Measurements from ENCODE around the gene IQSEC3. TPM values are rescaled to one million over a fixed set of nuclear protein-coding genes. Genes with fewer than 3 reads are reported as not detected.
A peak's percentile ranks its signal among the peaks of the same experiment; 100 is the strongest.

IQSEC3 gene
- total and polyA plus RNA-seq, 10 of the 15 experiments (the other 5 are each of a cell fraction or from before 2014, with no cell fraction given), result not detected

DNA sequence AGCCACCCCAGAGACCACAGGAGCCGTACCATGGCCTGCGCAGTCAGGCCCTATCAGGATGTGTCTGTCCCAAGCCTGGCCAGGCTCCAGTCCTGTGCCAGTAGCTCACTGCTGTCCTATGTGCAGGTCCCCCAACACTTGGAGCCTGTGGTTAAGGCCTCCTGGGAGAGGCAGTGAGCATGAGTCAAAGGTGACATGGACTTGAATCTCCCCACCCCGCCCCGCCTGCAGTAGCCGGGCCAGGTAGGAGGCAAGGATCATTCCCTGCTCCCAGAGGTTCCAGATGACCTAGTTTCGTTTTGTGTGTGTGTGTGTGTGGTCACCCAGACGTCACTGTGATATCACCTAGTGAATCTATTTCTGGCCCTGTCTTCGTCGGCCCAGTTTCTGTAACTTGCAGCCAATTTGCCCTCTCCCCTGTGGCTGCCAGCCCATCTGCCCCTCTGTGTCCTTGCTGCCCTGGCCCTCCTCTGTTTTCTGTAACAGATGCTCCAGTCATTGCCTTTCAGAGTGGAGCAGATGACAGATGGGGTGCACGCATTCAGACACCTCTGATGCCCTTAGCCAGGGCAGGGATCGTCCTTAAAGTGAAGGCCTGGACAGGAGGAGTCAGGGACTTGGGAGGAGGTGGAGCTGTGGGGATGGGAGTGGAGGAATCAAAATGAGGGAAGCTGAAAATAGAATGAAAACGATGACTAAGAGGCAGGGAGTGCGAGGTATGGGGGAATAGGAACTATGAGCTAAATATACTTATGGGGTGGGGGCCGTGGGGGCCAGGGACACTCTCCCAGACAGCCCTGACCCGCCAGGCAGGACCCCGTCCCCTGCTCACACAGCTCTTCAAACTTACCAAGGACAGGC, 110.0 kb downstream of the IQSEC3 start:
- no TSS peak for BruUV-seq (replicated peaks)
- Histone ChIP-seq H3K79me2 (ENCODE audit: control insufficient read depth, insufficient read depth, low read length) (no peaks in the 10 kb centered on the region), H4K20me1 (ENCODE audit: control insufficient read depth, insufficient read depth) (no peaks in the 10 kb centered on the region), H3K27me3 (replicated peaks in 1 of 2; ENCODE audit: control insufficient read depth in 2 of 2, insufficient read depth in 2 of 2, low read length in 1 of 2) (no peaks in the 10 kb centered on the region; a peak in 2 of 4 replicates), H3K4me2 (ENCODE audit: control insufficient read depth, insufficient read depth) (no peak overlapping the region), H3K36me3 (ENCODE audit: control insufficient read depth in 2 of 2, insufficient read depth in 2 of 2, low read length in 1 of 2) (no peaks in the 10 kb centered on the region), H3K9me3 (replicated peaks; ENCODE audit: control insufficient read depth, insufficient read depth, low read length) (no peaks in the 10 kb centered on the region), H2AFZ (ENCODE audit: control insufficient read depth, low read depth, low read length) (no peak overlapping the region), H3K4me1 (ENCODE audit: control insufficient read depth, insufficient read depth, low read length) (peaks cover 5% of the 10 kb centered on the region), H3K27ac (ENCODE audit: control insufficient read depth, insufficient read depth) (no peak overlapping the region), H3K4me3 (no peak overlapping the region), H3K9ac (ENCODE audit: control insufficient read depth, insufficient read depth, low read length) (no peak overlapping the region)
- in situ Hi-C loops (cut with MboI), result no loop called here
- ChIA-PET POLR2A (no interaction called here), SMC1A (ENCODE audit: uncharacterized antibody, unreplicated experiment) (no interaction called here), CTCF (no interaction called here), RAD21 (ENCODE audit: unreplicated experiment) (no interaction called here)
- TF ChIP-seq POLR2AphosphoS2 (IDR thresholded peaks at IDR 0.05; ENCODE audit: low read depth, low read length) (no peak), IKZF2 (IDR thresholded peaks at IDR 0.05) (peak; percentile 50 to 60), BCL3 (IDR thresholded peaks at IDR 0.05; ENCODE audit: borderline replicate concordance, insufficient read depth, low read depth, low read length, poor library complexity, severe bottlenecking) (no peak), IKZF1 (conservative IDR thresholded peaks at IDR 0.05) (peak; percentile 77), CREB1 (IDR thresholded peaks at IDR 0.05; ENCODE audit: low read depth) (peak; percentile 63; the same call in 1 of the 2 replicates), MEF2B (IDR thresholded peaks at IDR 0.05; ENCODE audit: partially characterized antibody, poor library complexity, severe bottlenecking) (peak; percentile 63), YY1 (IDR thresholded peaks at IDR 0.05; ENCODE audit: low read depth, low read length) (no peak)
- no peak for FAIRE-seq
- intact Hi-C loops (cut with micrococcal nuclease; ENCODE audit: unreplicated experiment), result no loop called here
- no peak for DNase-seq (ENCODE audit: low read depth, low spot score)
- WGBS (ENCODE audit: insufficient coverage, insufficient replicate concordance, low lambda C conversion rate, missing lambda C conversion rate), result 14% methylated on average over 16 of the region's 16 CpGs
- ATAC-seq, result peak; percentile 36
